Vagina (tissue), 2 donors: Measurements from ENCODE around the gene FAM117A. TPM values are rescaled to one million over a fixed set of nuclear protein-coding genes. Genes with fewer than 3 reads are reported as not detected.
A peak's percentile ranks its signal among the peaks of the same experiment; 100 is the strongest.

Source experiments
- DNase-seq, 2 donors: peaks; one replicate each; pipeline ENCODE4 v3.0.0-alpha.2; 2017; ENCODE audit errors: extremely low spot score in 2 of 2
- H3K27ac ChIP-seq: fragments of 200-600 bp; sonication (generic); one replicate; pipeline ENCODE4 v1.5.1; 2019
- H3K27me3 ChIP-seq: fragments of 200-600 bp; sonication (generic); one replicate; pipeline ENCODE4 v1.5.1; 2019
- H3K36me3 ChIP-seq, 2 donors: fragments of 200-600 bp; sonication (generic); one replicate each; pipeline ENCODE4 v1.5.1; 2017 to 2019
- H3K4me1 ChIP-seq: fragments of 200-600 bp; sonication (generic); one replicate; pipeline ENCODE4 v1.5.1; 2019
- H3K4me3 ChIP-seq, 2 donors: fragments of 200-600 bp; sonication (generic); 1 replicate in 1 of 2; 2 replicates in 1 of 2; pipeline ENCODE4 v1.5.1; 2016 to 2019
- H3K9me3 ChIP-seq: fragments of 200-600 bp; sonication (generic); one replicate; pipeline ENCODE4 v1.5.1; 2019
- CTCF ChIP-seq, 3 experiments: fragments of 450-650 bp in 2 of 3; fragments of 200-600 bp in 1 of 3; sonication (generic) in 1 of 3; IDR thresholded peaks; one replicate each; pipeline ENCODE4 v1.5.1; 2017 to 2019; ENCODE audit warnings: antibody characterized with exemption in 3 of 3, mild to moderate bottlenecking in 2 of 3, moderate library complexity in 2 of 3
- POLR2A ChIP-seq, 2 donors: fragments of 450-650 bp; IDR thresholded peaks; one replicate each; pipeline ENCODE4 v1.6.1; 2017; ENCODE audit warnings: antibody characterized with exemption in 2 of 2, mild to moderate bottlenecking in 2 of 2, moderate library complexity in 2 of 2
- POLR2AphosphoS5 ChIP-seq, 2 donors: sonication (generic); formaldehyde crosslinking; IDR thresholded peaks; one replicate each; pipeline ENCODE4 v1.9.0; 2017; ENCODE audit warnings: antibody characterized with exemption in 2 of 2, mild to moderate bottlenecking in 2 of 2, low read depth in 1 of 2; ENCODE audit not compliant: insufficient read depth in 1 of 2
- intact Hi-C: fragments of 100-400 bp; cut with DNase I; formaldehyde crosslinking; loops from one replicate; pipeline ENCODE4 v1.15.1; 2023
- total RNA-seq: library from RNA; depleted of rRNA; stranded (reverse); fragments of >200 nt; gene quantifications from one replicate; pipeline ENCODE4 v1.2.3, GENCODE V29; 2016

Gene FAM117A
- total RNA-seq, 1 donor from 2014 or later, result 15.7 TPM

DNA sequence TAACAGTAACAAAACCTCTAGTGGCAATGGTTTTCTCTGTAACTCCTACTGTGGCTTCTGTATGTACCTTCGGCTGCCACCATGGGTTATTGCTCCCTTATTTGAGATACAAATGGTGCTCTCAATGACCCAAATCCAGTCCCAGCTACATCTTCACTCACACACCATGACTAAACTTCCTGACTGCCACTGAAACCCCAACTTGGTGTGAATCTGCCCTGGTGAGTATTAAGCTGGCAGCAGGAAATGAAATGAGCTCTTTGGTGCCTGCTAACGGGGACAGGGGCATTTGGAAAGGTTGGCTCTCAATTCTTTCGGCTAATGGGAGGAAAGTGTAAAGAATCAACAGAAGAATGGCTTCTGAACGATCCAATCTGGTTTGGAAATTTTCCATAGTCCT is 48.7 kb downstream of the FAM117A start:
- Histone ChIP-seq H3K4me1 (no peaks in the 10 kb centered on the region), H3K9me3 (no peaks in the 10 kb centered on the region), H3K36me3 (peaks cover 0 to 59% of the 10 kb centered on the region in 2 donors), H3K27me3 (no peaks in the 10 kb centered on the region), H3K4me3 (no peak overlapping the region), H3K27ac (no peak overlapping the region)
- intact Hi-C loops, result no loop called here
- TF ChIP-seq POLR2A (IDR thresholded peaks at IDR 0.05) (no peak), POLR2AphosphoS5 (IDR thresholded peaks at IDR 0.05; ENCODE audit: insufficient read depth in 1 of 2, low read depth in 1 of 2) (no peak), CTCF (IDR thresholded peaks at IDR 0.05) (no peak)
- no peak for DNase-seq

- TF ChIP-seq CTCF (IDR thresholded peaks at IDR 0.05), result no peak
- TF ChIP-seq POLR2AphosphoS5 (IDR thresholded peaks at IDR 0.05; ENCODE audit: insufficient read depth in 1 of 2, low read depth in 1 of 2), result no peak
- H3K9me3 ChIP-seq, result no peaks in the 10 kb centered on the region
- intact Hi-C loops, result loop anchor here (5.0 to 10.0 kb wide), 2 partner anchors 69 to 146 kb away; no protein-coding TSS in a partner anchor
- no peaks in the 10 kb centered on the region for H3K27me3 ChIP-seq
- H3K4me3 ChIP-seq, result peak overlapping the region; percentile 77 to 78
- H3K4me1 ChIP-seq, result peaks cover 36% of the 10 kb centered on the region
- DNase-seq, result no peak
- H3K36me3 ChIP-seq, result peaks cover 0 to 29% of the 10 kb centered on the region in 2 donors
- H3K27ac ChIP-seq, result peak overlapping the region; percentile 93
Measured at GRCh38 chr17:49708515-49709183, 55.3 kb downstream of the FAM117A start.

GRCh38 chr17:49707608-49708514 is 56.1 kb downstream of the FAM117A start, which contains the start of gene SLC35B1:
Gene SLC35B1, minus strand, starts transcription at chr17:49707964. Its CDS starts 131 bp downstream, at chr17:49707833.
- TF ChIP-seq POLR2A (IDR thresholded peaks at IDR 0.05), result no peak
- peak; percentile 91 to 96 for TF ChIP-seq POLR2AphosphoS5 (IDR thresholded peaks at IDR 0.05; ENCODE audit: insufficient read depth in 1 of 2, low read depth in 1 of 2)
- peak; percentile 26 to 43 (median 35) for TF ChIP-seq CTCF (IDR thresholded peaks at IDR 0.05)
- Histone ChIP-seq H3K4me1 (peaks cover 36% of the 10 kb centered on the region), H3K9me3 (no peaks in the 10 kb centered on the region), H3K27ac (peak within 1 kb of the TSS; percentile 93), H3K27me3 (no peaks in the 10 kb centered on the region), H3K36me3 (peaks cover 0 to 33% of the 10 kb centered on the region in 2 donors), H3K4me3 (peak within 1 kb of the TSS; percentile 77 to 78)
- intact Hi-C loops, result loop anchor here (5.0 to 10.0 kb wide), 2 partner anchors 69 to 147 kb away; no protein-coding TSS in a partner anchor
- DNase-seq, result peak; percentile 98

GRCh38 chr17:49707246-49707607 is 56.7 kb downstream of the FAM117A start:
- intact Hi-C loops, result loop anchor here (5.0 to 10.0 kb wide), 2 partner anchors 70 to 148 kb away; no protein-coding TSS in a partner anchor
- no peaks in the 10 kb centered on the region for H3K27me3 ChIP-seq
- TF ChIP-seq POLR2AphosphoS5 (IDR thresholded peaks at IDR 0.05; ENCODE audit: insufficient read depth in 1 of 2, low read depth in 1 of 2) (no peak), POLR2A (IDR thresholded peaks at IDR 0.05) (no peak), CTCF (IDR thresholded peaks at IDR 0.05) (no peak)
- peak overlapping the region; percentile 93 for H3K27ac ChIP-seq
- peaks cover 36% of the 10 kb centered on the region for H3K4me1 ChIP-seq
- DNase-seq, result no peak
- H3K4me3 ChIP-seq, result peak overlapping the region; percentile 77 to 78
- no peaks in the 10 kb centered on the region for H3K9me3 ChIP-seq
- H3K36me3 ChIP-seq, result peaks cover 0 to 40% of the 10 kb centered on the region in 2 donors
